SK-N-MC (cell line): ENCODE data around the gene SLC27A4.
A peak's percentile ranks its signal among the peaks of the same experiment; 100 is the strongest.

Experiments
- DNase-seq: peaks from one replicate; pipeline ENCODE4 v3.0.0-alpha.2; 2011; ENCODE audit warnings: low read depth, low spot score
- H3K27ac ChIP-seq: fragments of 200-600 bp; sonication (generic); 2 replicates; pipeline ENCODE4 v1.5.1; 2016; ENCODE audit warnings: mixed run types
- H3K36me3 ChIP-seq: fragments of 200-600 bp; sonication (generic); 2 replicates; pipeline ENCODE4 v1.6.1; 2017; ENCODE audit warnings: antibody characterized with exemption, low read length, mixed read lengths; ENCODE audit not compliant: insufficient read depth
- H3K4me3 ChIP-seq: fragments of 200-600 bp; sonication (generic); 2 replicates; pipeline ENCODE4 v1.5.1; 2016
- H3K9ac ChIP-seq: fragments of 200-600 bp; sonication (generic); 2 replicates; pipeline ENCODE4 v1.8.0; 2017; ENCODE audit warnings: mixed run types, mixed read lengths; ENCODE audit not compliant: insufficient read length
- H3K9me3 ChIP-seq: fragments of 200-600 bp; sonication (generic); 2 replicates; pipeline ENCODE4 v1.6.1; 2017; ENCODE audit warnings: low read depth, mild to moderate bottlenecking, antibody characterized with exemption, low read length, moderate library complexity, mixed read lengths
- EZH2 ChIP-seq: fragments of 200-600 bp; sonication (generic); IDR thresholded peaks from one replicate; pipeline ENCODE4 v1.6.1; 2017; ENCODE audit warnings: antibody characterized with exemption
- FOXP2 ChIP-seq: optimal IDR thresholded peaks from 2 replicates; pipeline ENCODE3; 2011; ENCODE audit warnings: mild to moderate bottlenecking, moderate library complexity; ENCODE audit not compliant: insufficient read depth; ENCODE audit errors: extremely low read length, control extremely low read depth
- POLR2AphosphoS5 ChIP-seq: IDR thresholded peaks from 2 replicates; pipeline ENCODE4 v1.6.1; 2012; ENCODE audit warnings: mild to moderate bottlenecking, low read depth, low read length, borderline replicate concordance

The SLC27A4 gene

GRCh38 chr9:128394379-128395168 is 54.2 kb downstream of the SLC27A4 start:
- peak overlapping the region; percentile 61 for H3K9ac ChIP-seq
- H3K36me3 ChIP-seq: no peaks in the 10 kb centered on the region; the same call in 1 of the 2 replicates
- peak overlapping the region; percentile 54 for H3K4me3 ChIP-seq
- H3K9me3 ChIP-seq: no peaks in the 10 kb centered on the region
- DNase-seq: peak; percentile 66
- no peak for TF ChIP-seq EZH2
- peak; percentile 72 for TF ChIP-seq POLR2AphosphoS5
- H3K27ac ChIP-seq: peak overlapping the region; percentile 95

GRCh38 chr9:128396970-128397613 is 56.8 kb downstream of the SLC27A4 start:
- no peak overlapping the region for H3K27ac ChIP-seq
- DNase-seq: no peak

GRCh38 chr9:128397831-128398230 is 57.5 kb downstream of the SLC27A4 start:
- H3K27ac ChIP-seq: no peak overlapping the region
- no peaks in the 10 kb centered on the region for H3K36me3 ChIP-seq
- no peak for DNase-seq
- no peaks in the 10 kb centered on the region for H3K9me3 ChIP-seq
- no peak overlapping the region for H3K4me3 ChIP-seq
- no peak for TF ChIP-seq EZH2
- TF ChIP-seq POLR2AphosphoS5: no peak
- TF ChIP-seq FOXP2: no peak
- H3K9ac ChIP-seq: no peak overlapping the region

More at GRCh38 chr9:128396970-128397613, 56.8 kb downstream of the SLC27A4 start:
- TF ChIP-seq POLR2AphosphoS5: no peak
- TF ChIP-seq EZH2: no peak
- TF ChIP-seq FOXP2: no peak
- no peak overlapping the region for H3K9ac ChIP-seq
- no peaks in the 10 kb centered on the region for H3K9me3 ChIP-seq
- H3K4me3 ChIP-seq: no peak overlapping the region
- no peaks in the 10 kb centered on the region for H3K36me3 ChIP-seq

GRCh38 chr9:128399861-128400260 is 59.5 kb downstream of the SLC27A4 start:
- no peak for DNase-seq
- no peaks in the 10 kb centered on the region for H3K36me3 ChIP-seq
- TF ChIP-seq POLR2AphosphoS5 (no peak), FOXP2 (no peak), EZH2 (no peak)

GRCh38 chr9:128404560-128404959 is 64.2 kb downstream of the SLC27A4 start:
- TF ChIP-seq EZH2 (no peak), FOXP2 (no peak), POLR2AphosphoS5 (no peak)
- Histone ChIP-seq H3K36me3 (no peaks in the 10 kb centered on the region), H3K4me3 (no peak overlapping the region), H3K9me3 (no peaks in the 10 kb centered on the region), H3K9ac (no peak overlapping the region), H3K27ac (no peak overlapping the region)
- no peak for DNase-seq

More at GRCh38 chr9:128399861-128400260, 59.5 kb downstream of the SLC27A4 start:
- H3K9ac ChIP-seq: no peak overlapping the region
- no peak overlapping the region for H3K27ac ChIP-seq
- no peak overlapping the region for H3K4me3 ChIP-seq
- H3K9me3 ChIP-seq: no peaks in the 10 kb centered on the region

GRCh38 chr9:128405077-128405779 is 64.9 kb downstream of the SLC27A4 start:
- TF ChIP-seq POLR2AphosphoS5 (no peak), EZH2 (no peak), FOXP2 (no peak)
- Histone ChIP-seq H3K4me3 (no peak overlapping the region), H3K9me3 (no peaks in the 10 kb centered on the region), H3K36me3 (no peaks in the 10 kb centered on the region), H3K27ac (no peak overlapping the region), H3K9ac (no peak overlapping the region)
- DNase-seq: no peak

- DNase-seq: no peak
Measured at GRCh38 chr9:128405780-128406171, 65.4 kb downstream of the SLC27A4 start.

GRCh38 chr9:128406848-128407391 is 66.6 kb downstream of the SLC27A4 start:
- no peaks in the 10 kb centered on the region for H3K36me3 ChIP-seq
- no peak overlapping the region for H3K4me3 ChIP-seq
- H3K9ac ChIP-seq: peak overlapping the region; percentile 32
- H3K27ac ChIP-seq: peak overlapping the region; percentile 71
- H3K9me3 ChIP-seq: no peaks in the 10 kb centered on the region
- DNase-seq: no peak
- TF ChIP-seq POLR2AphosphoS5 (no peak), EZH2 (no peak), FOXP2 (no peak)

More at GRCh38 chr9:128405780-128406171, 65.4 kb downstream of the SLC27A4 start:
- H3K36me3 ChIP-seq: no peaks in the 10 kb centered on the region
- no peak overlapping the region for H3K9ac ChIP-seq
- H3K27ac ChIP-seq: no peak overlapping the region
- no peaks in the 10 kb centered on the region for H3K9me3 ChIP-seq
- H3K4me3 ChIP-seq: no peak overlapping the region
- TF ChIP-seq POLR2AphosphoS5: no peak
- TF ChIP-seq FOXP2: no peak
- no peak for TF ChIP-seq EZH2
